Raji (cell line): ENCODE measurements around the gene APBA3.

Experiments used
- POLR2A ChIP-seq: IDR thresholded peaks from 2 replicates; pipeline ENCODE4 v1.6.1; 2011; ENCODE audit warnings: low read depth, low read length, control low read depth; ENCODE audit not compliant: insufficient read depth

The APBA3 gene

DNA sequence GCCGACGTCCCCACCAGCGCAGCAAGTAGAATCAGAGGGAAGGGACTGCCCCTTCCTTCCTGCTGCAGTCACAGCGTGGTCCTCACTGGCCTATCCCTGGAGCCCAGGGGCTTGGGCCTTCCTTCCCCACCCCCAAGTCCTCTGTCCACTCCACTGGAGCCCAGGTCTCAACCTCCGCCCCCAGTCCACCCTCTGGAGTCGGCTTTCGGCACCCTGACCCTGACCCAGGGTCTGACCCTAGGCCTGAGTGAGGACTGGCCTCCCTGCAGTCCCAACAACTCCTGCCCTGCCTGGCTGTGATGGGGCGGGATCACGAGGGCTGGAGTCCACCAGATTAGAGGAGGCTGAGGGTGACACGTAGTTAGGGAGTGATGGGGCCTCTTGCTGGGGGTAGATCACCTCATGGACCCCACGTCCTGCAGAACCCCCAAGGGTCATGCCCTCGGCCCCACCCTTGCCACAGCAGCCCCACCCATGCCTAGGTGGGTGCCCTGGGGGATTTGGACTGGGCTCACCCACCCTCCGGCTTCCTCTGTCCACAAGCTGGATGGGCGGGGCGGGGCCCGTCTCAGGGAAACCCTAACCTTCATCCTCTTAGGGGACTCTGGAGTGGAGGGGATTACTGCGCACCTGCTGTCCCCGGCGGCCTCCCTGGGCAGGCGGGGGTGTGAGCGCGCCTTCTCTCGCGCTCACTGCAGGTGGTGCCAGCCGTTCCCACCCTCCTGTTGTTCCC lies 6.7 kb upstream of the APBA3 start:
- TF ChIP-seq POLR2A: no peak

DNA sequence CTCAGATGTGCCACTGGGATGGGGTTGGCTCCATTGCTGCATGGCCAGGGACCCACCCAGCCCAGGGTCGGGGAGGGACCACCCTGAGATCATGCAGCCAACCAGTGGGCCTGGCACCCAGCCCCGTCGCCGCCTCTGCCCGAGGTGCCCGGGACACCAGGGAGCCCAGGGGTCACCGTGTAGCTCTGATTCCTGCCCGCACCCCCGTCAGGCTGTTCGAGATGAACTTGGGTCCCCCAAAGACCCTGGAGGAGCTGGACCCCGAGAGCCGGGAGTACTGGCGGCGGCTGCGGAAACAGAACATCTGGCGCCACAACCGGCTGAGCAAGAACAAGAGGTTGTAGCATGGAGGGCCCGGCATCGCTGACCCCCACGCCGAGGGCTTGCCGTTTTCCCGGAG lies 5.6 kb upstream of the APBA3 start:
- TF ChIP-seq POLR2A: no peak

DNA sequence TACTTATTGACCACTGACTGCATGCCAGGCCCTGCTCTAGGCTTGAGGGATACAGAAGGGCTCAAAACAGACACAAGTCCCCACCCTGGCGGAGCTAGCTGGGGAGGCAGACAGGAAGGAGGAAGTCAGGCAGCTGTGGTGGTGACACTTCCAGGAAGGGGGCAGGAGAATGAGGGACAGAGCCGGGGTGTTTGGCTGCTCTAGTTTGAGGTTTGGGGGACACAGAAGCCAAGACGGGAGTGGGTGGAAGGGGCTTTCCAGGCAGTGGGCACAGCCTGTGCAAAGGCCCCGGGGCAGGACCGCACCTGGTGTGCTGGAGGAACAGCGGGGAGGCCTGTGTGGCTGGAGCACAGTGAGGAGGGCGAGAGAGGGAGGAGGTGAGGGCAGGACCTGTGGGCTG lies 5.0 kb upstream of the APBA3 start:
- TF ChIP-seq POLR2A: no peak

DNA sequence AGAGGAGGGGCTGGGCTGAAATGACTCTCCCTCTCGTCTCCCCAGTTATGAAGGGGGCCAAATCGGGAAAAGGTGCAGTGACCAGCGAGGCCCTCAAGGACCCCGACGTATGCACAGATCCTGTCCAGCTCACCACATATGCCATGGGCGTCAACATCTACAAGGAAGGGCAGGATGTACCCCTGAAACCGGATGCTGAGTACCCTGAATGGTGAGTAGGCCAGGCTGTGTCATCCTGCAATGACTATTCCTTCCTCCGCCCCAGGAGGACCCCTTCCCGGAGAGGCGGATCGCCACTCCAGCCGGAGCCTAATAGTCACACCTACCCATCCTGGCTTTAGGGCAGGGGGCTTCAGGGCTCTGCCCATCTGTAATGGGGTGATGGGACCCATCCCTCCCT lies 3.6 kb upstream of the APBA3 start:
- no peak for TF ChIP-seq POLR2A

DNA sequence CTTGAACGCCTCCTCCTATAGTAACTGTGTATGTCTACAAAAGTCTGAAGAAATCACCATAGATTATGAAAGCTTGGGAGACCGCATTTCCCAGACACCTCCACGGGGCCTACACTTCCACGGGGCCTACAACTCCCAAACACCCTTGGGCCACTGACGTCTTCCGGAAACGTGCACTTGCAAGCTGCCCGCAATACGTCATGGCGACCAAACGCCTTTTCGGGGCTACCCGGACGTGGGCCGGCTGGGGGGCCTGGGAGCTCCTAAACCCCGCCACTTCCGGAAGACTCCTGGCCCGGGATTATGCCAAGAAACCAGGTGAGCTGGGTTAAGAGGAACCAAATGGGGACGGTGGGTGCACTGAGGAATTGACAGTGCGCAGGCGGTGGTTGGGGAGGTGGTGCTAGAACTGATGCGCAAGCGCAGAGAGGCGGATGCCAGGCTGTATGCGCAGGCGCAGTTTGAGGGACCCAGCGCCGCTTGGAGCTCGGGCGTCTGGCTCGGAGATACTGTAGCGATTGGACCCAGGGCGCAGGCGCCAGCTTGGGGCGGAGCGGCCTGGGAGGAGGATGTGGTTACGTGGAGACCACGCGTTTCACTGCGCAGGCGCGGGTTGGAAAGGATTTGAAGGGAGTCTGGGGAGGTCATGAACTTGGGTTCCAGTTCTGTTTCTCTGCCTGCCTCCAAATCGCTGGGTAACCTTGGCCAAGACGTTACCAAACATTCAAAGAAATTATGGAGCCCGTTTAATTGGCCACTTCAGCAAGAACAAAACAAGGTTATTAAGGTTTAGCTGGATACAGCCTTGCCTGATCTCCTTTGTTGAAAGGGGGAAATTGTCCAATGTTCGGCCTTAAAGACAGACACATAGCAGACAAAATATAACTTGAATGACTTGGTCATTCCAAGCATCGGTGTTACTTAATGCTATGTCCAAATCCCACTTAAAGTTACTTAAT lies 1.3 kb upstream of the APBA3 start, which contains the start of gene MRPL54:
Gene MRPL54 (plus strand): TSS at position 182 of the 959 bp plus-strand sequence. CDS start 19 bp downstream, at position 201.
- peak; percentile 85 for TF ChIP-seq POLR2A

DNA sequence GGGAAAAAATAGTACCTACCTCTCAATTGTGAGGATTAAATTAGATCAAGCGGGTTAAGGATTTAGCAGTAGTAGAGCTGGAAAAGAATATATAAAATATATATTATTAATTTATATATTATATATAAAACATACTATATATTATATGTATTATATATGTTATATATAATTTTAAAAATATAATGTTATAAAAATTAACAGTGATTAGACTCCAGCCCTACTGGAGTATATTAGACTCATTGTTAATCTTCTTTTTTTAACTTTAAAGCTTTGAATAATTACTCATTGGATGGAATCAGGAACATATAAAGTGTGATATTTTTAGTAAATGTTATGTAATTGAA lies 610 bp upstream of the APBA3 start:
- TF ChIP-seq POLR2A: no peak

DNA sequence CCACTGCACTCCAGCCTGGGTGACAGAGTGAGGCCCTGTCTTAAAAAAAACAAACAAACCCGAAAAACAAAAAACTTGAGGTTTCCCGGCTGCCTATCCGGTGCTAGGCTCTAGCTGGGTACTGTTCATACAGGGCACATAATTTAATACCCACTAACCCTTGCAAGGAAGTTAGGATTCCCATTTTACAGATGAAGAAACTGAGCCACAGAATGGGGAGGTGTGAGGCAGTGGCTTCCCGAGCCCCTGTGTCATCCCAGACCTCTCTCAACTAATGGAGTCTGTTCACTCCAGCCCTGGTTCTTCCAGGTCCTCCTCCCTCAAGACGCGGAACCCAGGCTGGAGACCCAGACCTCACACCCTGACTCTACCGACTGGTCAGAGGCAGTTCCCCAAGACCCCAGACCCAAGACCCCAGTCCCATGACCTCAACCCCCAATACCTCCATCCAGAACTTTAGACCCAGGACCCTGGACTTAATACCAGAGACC lies 576 bp downstream of the APBA3 start:
- no peak for TF ChIP-seq POLR2A

DNA sequence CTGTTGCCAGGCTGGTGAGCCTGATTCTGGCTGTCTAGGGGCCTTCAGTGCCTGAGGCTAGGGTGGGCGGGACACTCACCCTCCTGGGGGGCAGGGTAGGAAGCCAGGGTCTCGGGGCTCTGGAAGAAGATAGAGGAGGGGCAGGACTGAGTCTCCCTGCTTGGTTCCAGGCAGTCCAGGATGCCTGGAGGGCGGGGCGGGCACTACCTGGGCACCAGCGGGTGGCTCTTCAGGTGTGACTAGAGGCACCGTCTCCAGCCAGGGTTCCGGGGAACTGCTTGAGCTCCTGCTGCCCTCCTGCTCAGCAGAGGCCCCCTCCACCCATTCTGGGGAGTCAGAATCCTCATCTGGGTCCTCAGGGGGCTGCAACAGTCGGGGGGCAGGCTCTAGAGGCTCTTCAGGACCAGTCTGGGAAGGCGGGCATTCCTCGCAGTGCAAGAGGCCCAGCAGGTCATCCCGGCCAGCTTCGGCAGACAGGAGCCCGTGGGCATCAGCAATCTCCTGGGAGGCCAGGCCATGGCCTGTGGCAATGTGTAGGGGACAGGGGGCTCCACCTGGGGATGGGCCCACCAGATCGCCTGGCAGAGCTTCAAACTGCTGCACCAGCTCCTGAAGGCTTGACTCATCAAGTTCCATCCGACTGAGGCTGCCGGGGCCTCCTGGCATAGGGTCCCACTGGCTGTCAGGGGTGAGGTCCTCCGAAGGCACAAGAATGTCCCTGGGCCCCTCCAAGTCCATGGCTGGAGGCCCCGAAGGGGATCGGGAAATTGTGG lies 1.8 kb downstream of the APBA3 start:
- TF ChIP-seq POLR2A: no peak

DNA sequence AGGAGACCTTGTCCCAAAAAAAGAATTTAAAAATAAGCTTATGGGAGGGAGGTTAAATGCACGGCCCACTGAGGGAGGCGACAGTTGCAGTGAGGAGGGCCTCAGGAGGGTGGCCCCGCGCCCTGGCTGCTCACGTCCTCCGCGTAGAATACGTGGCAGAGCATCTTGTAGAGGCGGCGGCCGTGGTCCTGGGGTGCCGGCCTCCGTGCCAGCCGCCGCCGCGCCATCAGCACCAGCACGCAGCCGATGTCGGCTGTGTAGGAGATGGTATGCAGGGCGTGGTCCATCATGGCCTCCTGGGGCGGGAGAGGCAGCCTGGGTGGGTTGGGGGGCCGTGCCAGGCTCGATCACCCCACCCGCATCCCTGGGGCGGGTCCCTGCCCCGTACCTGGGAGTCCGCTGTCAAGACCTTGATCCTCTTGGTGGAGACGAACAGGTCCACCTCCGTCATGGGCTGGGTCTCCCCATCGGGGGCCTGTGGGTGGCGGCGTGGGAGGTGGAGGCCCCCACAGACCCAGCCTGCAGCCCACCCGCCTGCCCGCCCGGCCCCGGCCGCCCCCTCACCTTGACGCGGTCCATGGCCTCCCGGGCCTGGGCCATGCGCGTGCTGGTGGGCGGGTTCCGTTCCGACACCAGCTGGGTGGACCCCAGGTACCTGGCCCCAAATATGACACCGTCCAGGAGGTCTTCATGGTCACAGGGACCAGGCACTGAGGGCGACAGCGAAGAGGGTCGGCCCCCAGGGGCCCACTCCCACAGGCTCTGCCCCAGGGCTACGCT lies 7.7 kb downstream of the APBA3 start:
- no peak for TF ChIP-seq POLR2A

DNA sequence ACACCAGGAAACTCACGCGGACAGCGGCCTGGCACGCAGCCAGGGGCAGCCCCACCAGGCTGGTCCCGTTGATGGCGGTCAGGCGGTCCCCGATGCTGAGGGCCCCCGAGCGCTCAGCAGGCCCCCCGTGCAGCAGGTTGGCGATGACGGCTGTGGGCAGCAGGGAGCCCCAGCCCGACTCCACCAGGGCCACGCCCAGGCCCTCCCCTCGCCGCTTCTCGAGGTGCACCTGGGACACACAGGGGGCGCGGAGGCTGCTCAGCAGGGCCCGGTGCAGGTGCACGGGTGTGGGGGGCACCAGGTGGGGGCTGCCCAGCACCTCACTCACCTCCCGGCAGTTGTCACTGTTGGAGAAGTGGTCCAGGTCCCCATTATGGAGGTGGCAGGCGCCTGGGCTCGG lies 9.0 kb downstream of the APBA3 start:
- TF ChIP-seq POLR2A: no peak

DNA sequence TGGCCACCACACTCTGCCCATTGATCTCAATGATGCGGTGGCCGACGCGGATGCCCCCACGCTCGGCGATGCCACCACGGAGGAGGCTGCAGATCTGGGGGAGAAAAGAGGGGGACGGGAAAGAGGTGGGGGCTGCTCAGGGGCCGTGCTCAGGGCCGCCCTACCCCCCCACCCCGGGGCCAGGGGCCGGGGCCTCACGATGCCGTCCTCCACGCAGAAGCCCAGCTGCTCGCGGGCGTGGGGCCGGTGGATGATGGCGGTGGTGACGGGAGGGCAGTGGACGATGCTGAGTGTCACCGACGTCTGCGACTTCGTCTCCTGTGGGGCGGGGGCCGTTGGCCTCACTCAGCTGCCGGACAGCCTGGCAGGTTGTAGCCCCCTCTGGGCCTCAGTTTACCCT lies 10.3 kb downstream of the APBA3 start:
- TF ChIP-seq POLR2A: no peak

DNA sequence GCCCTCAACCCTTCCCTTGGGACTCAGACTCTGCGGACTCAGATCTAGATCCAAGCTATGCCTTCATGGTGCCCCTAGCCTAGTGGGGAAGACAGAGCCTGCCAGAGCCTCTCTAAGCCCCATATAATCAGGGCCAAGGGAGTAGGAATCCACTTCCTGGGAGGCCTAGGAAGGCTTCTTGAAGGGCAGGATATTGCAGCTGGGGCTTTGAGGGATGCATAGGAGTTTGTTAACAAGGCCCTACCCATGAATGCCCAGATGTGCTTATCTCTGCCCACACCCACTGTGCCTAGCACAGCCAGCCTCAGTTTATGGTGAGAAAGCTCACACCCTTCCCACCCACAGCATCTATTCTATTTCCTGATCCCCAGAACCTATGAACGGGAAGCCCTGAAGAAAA lies 11.3 kb downstream of the APBA3 start:
- no peak for TF ChIP-seq POLR2A

DNA sequence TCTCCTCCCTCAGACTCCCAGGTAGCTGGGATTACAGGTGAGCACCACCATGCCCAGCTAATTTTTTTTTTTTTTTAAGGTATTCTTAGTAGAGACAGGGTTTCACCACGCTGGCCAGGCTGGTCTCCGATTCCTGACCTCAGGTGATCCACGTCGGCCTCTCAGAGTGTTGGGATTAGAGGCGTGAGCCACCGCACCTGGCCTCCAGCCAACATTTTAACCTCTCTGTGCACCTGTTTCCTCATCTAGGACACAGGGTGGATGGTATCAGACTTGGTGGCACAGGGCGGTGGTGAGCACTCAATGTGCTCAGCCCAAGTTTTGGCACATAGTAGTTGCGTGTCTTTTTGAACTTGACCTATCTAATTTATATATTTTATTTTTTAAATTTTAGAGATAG lies 12.5 kb downstream of the APBA3 start:
- TF ChIP-seq POLR2A: no peak

DNA sequence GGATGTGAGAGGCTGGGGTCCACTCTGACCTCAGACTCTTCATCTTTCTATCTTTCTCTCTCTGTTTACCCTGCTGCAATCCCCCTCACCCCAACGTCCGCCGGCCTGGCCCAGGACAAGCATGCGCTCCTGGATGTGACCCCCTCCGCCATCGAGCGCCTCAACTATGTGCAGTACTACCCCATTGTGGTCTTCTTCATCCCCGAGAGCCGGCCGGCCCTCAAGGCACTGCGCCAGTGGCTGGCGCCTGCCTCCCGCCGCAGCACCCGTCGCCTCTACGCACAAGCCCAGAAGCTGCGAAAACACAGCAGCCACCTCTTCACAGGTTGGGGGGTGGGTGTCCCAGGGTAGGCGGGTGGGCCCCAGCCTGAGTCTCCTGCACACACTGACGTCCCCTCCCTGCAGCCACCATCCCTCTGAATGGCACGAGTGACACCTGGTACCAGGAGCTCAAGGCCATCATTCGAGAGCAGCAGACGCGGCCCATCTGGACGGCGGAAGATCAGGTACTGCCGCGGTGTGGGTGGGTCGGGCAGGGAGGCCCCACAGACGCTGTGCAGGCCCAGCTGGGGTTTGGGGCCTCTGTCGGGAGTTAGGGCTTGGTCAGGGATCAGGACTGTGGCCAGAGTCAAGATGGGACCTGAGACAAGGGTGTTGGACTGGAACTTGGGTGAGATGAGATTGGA lies 15.0 kb downstream of the APBA3 start:
- TF ChIP-seq POLR2A: no peak
